Stimulated activated CD4-positive, alpha-beta T cell treated with anti-CD3 and anti-CD28 coated beads, TNF-alpha, amount 100 ng/mL, for 1 hour (primary cell): ENCODE measurements around the gene CPB2.

Source experiments
- DNase-seq, 3 donors: peaks; one replicate each; pipeline ENCODE4 v3.0.0-alpha.2; 2020; ENCODE audit warnings: low read depth in 3 of 3, low spot score in 1 of 3

The CPB2 gene

DNA sequence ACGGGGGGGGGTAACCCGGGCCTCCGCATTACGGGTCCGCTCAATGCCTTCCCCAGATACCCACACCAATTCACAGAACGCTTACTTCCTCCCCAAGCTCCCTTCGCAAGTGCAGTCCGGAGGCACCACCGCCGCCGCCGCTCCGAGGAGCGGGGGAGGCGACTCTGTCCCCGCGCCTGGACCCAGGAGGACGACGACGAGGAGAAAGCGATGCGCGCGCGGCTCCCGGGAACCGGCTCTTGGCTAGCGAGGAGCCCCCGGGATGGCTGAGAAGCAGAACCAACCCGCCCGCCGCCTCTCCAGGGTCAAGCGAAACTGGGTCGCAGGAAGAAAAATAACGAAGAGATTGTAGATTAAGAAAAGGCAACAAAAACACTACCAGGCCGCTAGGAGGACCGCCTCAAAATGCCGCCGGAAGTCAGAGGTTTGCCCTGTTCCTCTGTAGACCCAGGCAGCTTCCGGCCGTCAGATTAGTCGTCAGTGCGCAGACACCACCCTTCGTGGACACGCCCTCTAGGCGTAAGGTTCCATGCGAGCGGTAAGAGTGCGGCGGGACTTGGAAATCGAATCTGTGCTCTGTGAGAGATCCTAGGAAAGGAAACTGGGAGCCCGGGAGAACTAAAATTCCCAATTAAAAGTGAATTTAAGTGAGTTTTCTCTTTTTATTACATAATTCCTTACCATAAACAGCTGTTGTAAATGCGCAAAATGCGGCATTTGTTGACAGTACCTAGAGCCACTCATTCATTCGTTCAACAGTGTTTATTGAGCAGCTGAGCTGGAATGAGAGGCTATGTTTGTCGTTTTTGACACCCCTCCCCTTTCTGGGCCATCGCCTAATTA, 52.3 kb downstream of the CPB2 start, which contains the start of gene ZC3H13:
ZC3H13 (minus strand) TSS at position 428 of the 843 bp plus-strand sequence. CDS start 7,239 bp downstream, outside the sequence.
- peak; percentile 77 to 78 (median 77) for DNase-seq

GRCh38 chr13:46051968-46052318, 52.9 kb downstream of the CPB2 start:
- no peak for DNase-seq

- DNase-seq, result no peak
Measured at GRCh38 chr13:46050771-46051170, 54.1 kb downstream of the CPB2 start.

GRCh38 chr13:46045424-46045823, 59.4 kb downstream of the CPB2 start:
- DNase-seq, result no peak

- DNase-seq, result no peak
Measured at GRCh38 chr13:46043647-46044046, 61.2 kb downstream of the CPB2 start.

DNA sequence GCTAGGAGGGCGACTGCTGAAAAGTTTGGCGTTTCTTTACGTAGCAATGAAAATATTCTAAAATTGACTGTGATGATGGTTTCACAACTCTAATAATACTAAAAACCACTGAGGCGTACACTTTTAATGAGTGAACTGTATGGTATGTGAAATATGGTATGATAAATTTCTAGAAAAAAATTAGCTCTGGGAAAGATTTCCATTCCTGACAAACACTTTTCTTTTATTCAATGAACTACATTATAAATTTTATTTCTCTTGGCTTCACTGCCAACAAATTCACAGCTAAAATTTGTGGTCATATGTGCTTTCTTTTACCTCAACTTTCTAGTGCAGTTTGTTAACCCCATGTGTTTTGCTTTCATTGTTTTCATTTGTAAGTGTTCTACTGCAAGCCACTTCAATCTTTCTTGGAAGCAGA, 63.4 kb downstream of the CPB2 start:
- no peak for DNase-seq

GRCh38 chr13:46040763-46041162, 64.1 kb downstream of the CPB2 start:
- no peak for DNase-seq

GRCh38 chr13:46039411-46040182, 65.2 kb downstream of the CPB2 start:
- no peak for DNase-seq

DNA sequence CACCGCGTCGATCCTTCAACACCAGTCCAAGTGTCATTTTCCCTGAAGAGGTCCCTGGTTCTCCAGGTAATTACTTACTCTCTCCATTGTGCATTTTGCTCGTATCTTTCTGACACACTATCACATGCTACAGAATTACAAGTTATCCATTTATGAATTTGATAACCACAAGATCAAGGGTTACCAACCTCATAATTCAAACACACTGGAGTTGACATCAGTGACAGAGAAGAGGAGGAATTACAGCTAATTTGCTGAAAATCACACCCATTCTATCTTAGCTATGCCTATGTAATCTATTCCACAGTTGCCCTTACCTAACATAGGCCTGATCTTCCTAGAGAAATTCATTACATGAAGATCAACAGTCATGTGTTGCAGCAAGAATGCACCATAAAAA, 66.5 kb downstream of the CPB2 start:
- DNase-seq, result no peak

DNA sequence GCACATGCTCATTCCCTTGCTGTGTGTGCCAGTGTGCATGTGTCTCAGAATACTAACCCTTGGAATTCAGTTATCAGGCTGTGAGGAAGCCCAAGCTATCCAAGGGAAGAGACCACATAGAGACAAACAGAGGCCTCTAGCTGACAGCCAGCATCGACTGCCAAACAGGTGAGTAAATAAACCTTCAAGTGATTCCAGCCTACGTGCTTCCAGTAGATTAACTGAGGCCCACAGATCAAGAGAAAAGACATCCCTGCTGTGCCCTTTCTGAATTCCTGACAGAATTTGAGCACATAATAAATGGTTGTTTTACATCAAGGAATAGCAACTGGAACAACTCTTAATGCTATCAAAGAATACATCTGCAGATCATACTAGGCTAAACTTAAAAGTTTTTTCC, 69.8 kb downstream of the CPB2 start:
- DNase-seq, result no peak

DNA sequence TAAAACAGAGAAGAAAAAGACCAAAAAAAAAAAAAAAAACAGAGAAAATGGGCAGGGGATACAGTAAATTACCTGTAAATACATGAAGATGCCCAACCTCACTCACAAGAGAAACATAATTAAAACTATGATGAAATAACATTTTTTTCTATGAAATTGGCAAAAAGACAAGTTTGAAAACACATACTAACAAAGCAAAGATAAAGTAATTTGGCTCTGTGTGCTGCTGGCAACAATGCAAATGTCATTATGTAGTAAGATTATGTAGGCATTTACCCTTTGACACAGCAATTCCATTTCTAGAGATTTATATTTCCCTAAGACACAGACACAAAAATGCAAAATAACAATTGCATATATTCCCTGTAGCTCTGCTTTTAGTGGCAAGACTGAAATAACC, 72.5 kb downstream of the CPB2 start:
- no peak for DNase-seq

- DNase-seq, result no peak
Measured at GRCh38 chr13:46031581-46032263, 73.1 kb downstream of the CPB2 start.

GRCh38 chr13:46025157-46025556, 79.7 kb downstream of the CPB2 start:
- no peak for DNase-seq

DNA sequence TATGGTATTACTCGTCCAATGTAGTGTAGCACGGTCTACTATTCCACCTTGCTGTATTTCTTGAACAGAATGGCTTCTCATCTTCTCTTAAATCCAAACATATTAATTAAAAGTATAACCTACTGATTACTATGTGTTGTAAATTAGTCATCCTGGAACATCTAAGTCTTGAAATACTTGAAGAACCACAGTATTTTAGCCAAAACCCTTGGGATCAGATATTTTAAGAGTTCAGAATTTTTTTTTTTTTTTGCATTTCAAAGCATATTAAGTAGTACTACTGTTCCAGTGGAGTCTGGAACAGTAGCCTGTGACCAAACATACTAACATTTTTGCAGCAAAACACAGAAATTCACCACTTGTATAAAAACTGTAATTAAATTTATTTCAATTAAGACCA, 82.4 kb downstream of the CPB2 start:
- DNase-seq, result no peak

- DNase-seq, result no peak
Measured at GRCh38 chr13:46016216-46016615, 88.6 kb downstream of the CPB2 start.

GRCh38 chr13:46015366-46015765, 89.5 kb downstream of the CPB2 start:
- no peak for DNase-seq

- no peak for DNase-seq
Measured at GRCh38 chr13:46012404-46012803, 92.4 kb downstream of the CPB2 start.

DNA sequence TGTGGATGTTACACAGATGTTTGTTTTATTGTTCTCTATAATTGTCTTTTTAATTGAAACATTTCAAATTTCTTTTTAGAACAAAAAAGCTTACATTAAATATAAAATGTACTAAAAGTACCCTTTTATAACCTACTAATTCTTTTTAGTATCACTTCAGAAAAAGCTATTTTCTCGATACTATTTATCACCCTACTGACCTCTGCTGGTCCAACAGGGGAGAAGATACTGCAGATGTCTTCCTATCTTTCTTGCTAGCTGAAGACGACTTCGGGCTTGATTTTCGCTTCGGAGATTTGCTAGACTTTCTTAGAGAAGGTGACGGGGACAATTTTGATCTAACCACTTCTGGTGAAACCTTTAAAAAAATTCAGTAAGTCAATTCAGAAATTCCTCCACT, 94.7 kb downstream of the CPB2 start:
- no peak for DNase-seq

DNA sequence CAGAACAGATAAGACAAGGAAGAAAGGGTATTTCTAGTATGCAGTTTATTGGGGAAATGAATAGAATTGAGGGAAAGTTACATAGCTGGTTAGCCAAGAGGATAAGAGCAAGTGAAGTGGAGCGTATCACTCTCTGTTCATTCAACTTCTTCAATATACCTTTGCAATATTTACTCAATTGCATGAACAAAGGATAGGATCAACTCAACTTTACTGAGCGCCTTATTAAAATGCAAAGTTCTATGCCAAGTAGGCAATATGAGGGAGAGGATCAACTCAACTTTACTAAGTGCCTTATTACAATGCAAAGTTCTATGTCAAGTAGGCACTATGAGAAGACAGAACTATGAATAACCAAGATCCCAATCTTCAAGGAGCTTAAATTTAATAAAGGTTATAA, 96.2 kb downstream of the CPB2 start:
- no peak for DNase-seq

DNA sequence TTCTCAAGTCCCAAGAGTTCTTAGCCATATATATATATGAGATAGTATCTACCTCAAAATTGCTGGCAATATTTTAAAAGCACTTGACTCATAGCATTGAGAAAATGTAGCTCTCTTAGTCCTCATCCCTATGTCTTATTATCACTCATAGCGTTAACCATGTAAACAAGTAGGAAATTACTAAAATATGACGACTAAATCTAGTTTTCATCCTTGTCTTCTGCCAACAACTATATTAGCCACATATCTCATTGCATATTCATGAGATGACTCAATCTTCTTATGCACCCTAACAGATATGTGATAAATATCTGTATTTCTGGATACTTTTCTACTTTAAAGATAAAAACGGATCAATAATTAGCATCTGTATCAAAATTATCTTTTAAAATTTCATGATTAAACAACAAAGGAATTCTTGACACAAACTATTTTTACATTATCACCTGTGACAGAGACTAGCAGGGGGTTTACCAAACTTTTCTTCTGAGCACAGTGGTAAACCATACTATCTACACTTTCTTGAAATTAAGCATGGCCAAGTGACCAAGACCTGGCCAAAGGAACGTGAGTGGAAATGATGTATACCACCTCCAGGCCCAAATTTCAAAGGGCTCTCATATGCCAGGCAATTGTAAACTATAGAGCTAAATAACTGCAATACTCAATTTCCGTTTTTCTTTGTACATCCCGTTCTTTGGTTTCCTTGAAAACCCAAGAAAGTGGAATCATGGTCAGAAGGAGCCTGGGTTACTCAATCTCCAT, 98.0 kb downstream of the CPB2 start:
- DNase-seq, result no peak

GRCh38 chr13:46004491-46004890, 100.3 kb downstream of the CPB2 start:
- DNase-seq, result no peak
